Rectal smooth muscle tissue (tissue), 1 donor: ENCODE measurements around the gene EXOC3L2.

Source experiments
- H3K27ac ChIP-seq: one replicate; pipeline ENCODE4 v1.7.0; 2013; ENCODE audit warnings: low read depth, low read length, inconsistent platforms
- H3K27me3 ChIP-seq: one replicate; pipeline ENCODE4 v1.7.0; 2013; ENCODE audit warnings: low read length; ENCODE audit not compliant: control insufficient read depth, insufficient read depth
- H3K36me3 ChIP-seq: one replicate; pipeline ENCODE4 v1.7.0; 2013; ENCODE audit warnings: low read length; ENCODE audit not compliant: control insufficient read depth, insufficient read depth
- H3K4me1 ChIP-seq: one replicate; pipeline ENCODE4 v1.7.0; 2013; ENCODE audit warnings: low read length; ENCODE audit not compliant: control insufficient read depth, insufficient read depth
- H3K4me3 ChIP-seq: one replicate; pipeline ENCODE4 v1.7.0; 2013; ENCODE audit warnings: low read length
- H3K9ac ChIP-seq: one replicate; pipeline ENCODE4 v1.7.0; 2013; ENCODE audit warnings: low read length

Gene EXOC3L2

DNA sequence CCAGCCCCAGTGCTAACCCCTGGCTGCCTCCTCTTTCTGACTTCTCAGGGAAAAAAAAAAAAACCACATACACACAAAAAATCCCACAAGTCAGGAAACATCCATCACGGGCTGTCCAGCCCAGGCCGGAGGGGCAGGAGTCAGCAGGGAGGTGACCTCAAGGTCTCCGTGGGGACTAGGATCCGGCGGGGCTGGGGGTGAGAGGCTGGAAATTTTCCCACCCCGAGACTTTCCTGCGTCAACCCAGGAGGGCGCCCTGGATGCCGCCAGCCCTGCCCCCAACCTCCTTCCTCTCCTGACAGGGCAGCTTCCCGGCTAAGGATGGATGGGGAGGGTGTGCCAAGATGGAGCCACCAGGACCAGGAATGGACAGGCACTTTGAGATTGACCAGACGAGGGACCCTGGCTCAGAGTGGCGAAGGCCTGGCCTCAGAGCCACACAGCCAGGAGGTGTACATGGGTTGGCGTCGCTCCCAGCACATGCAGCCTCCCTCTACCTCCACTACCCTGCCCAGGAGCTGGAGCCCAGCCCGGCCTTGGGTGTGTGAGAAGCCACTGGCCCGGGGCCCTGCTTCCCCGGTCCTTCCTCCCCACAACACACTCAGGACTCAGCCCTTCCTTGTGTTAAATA lies 33.3 kb downstream of the EXOC3L2 start:
- H3K27me3 ChIP-seq: peaks cover 5% of the 10 kb centered on the region
- H3K4me3 ChIP-seq: no peak overlapping the region
- no peaks in the 10 kb centered on the region for H3K36me3 ChIP-seq
- no peaks in the 10 kb centered on the region for H3K4me1 ChIP-seq
- no peak overlapping the region for H3K9ac ChIP-seq
- H3K27ac ChIP-seq: no peak overlapping the region

DNA sequence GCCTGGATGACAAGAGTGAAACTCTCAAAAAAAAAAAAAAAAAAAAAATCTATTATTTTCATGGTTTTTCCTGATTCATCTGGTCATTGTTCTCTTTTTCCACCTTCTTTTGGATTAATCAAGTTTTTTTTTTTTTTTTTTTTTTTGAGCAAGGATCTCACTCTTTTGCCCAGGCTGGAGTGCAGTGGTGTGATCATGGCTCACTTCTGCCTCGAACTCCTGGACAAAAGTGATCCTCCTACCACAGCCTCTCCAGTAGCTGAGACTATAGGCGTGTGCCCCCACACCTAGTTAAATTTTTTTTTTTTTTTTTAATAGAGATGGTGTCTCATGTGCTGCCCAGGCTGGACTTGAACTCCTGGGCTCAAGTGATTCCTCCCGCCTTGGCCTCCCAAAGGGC lies 38.9 kb downstream of the EXOC3L2 start:
- H3K4me3 ChIP-seq: no peak overlapping the region
- H3K36me3 ChIP-seq: no peaks in the 10 kb centered on the region
- H3K9ac ChIP-seq: no peak overlapping the region
- no peaks in the 10 kb centered on the region for H3K27me3 ChIP-seq
- no peak overlapping the region for H3K27ac ChIP-seq
- no peaks in the 10 kb centered on the region for H3K4me1 ChIP-seq

DNA sequence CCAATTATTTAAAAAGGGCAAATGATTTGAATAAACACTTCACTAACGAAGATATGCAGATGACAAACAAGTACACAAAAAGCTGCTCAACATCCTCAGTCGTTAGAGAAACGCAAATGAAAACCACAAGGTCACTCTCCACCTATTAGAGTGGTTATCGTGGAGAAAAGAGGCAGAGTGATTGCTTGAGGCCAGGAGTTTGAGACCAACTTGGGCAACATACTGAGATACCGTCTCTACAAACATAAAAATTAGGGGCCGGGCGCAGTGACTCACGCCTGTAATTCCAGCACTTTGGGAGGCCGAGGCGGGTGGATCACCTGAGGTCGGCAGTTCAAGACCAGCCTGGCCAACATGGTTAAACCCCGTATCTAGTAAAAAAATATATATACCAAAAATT lies 39.4 kb downstream of the EXOC3L2 start:
- H3K36me3 ChIP-seq: no peaks in the 10 kb centered on the region
- no peak overlapping the region for H3K9ac ChIP-seq
- H3K27ac ChIP-seq: no peak overlapping the region
- H3K27me3 ChIP-seq: no peaks in the 10 kb centered on the region
- no peak overlapping the region for H3K4me3 ChIP-seq
- H3K4me1 ChIP-seq: no peaks in the 10 kb centered on the region

DNA sequence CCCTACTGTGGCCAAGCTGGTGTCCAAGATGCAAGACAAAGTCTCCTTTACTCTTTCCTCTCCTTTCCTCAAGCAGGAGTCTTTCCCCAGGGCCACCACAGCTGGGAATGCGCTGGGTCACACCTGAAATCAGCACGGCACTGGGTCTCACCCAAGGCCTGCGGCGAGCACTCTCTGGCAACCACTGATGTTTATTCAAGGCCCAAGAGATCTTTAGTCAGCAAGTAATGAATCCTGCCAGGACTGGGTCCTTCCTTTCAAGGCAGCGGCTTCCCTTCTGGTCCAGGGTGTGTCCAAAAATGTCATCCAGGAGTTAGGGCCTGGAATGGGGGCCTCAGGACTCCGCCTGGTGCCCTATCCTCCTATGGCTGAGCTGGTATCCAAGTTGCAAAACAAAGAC lies 42.6 kb downstream of the EXOC3L2 start:
- Histone ChIP-seq H3K27ac (no peak overlapping the region), H3K36me3 (no peaks in the 10 kb centered on the region)

DNA sequence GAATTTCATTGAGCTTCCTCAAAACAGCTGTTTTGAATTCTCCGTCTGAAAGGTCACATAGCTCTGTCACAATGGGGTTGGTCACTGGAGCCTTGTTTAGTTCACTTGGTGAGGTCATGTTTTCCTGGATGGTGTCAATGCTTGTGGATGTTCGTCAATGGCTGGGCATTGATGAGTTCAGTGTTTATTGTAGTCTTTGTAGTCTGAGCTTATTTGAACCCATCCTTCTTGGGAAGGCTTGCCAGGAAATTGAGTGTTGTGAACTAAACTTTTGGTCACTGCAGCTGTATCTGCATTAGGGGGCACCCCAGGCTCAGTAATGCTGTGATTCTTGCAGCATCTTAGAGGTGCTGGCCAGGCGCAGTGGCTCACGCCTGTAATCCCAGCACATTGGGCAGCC lies 44.6 kb downstream of the EXOC3L2 start:
- Histone ChIP-seq H3K27me3 (no peaks in the 10 kb centered on the region), H3K4me1 (no peaks in the 10 kb centered on the region)

More for the DNA sequence above, 42.6 kb downstream of the EXOC3L2 start:
- H3K27me3 ChIP-seq: no peaks in the 10 kb centered on the region
- no peak overlapping the region for H3K4me3 ChIP-seq
- no peaks in the 10 kb centered on the region for H3K4me1 ChIP-seq
- H3K9ac ChIP-seq: no peak overlapping the region

DNA sequence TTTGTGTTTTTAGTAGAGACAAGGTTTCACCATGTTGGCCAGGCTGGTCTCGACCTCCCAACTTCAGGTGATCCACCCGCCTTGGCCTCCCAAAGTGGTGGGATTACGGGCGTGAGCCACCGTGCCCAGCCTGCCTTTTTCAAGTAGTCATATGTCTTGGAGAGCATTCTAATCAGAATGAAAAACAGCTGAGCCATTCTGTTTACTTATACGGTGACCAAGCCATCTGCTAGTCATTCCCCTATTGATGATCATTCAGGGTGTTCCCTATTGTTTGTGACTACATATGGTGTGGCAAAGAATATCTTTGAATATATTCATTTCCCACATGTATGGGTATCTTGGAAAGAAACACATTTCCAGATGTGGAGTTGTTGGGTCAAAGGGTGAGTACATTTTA lies 49.4 kb downstream of the EXOC3L2 start:
- H3K27me3 ChIP-seq: no peaks in the 10 kb centered on the region
- H3K4me3 ChIP-seq: no peak overlapping the region
- no peak overlapping the region for H3K27ac ChIP-seq
- no peak overlapping the region for H3K9ac ChIP-seq
- no peaks in the 10 kb centered on the region for H3K36me3 ChIP-seq
- H3K4me1 ChIP-seq: no peaks in the 10 kb centered on the region

More for the DNA sequence above, 44.6 kb downstream of the EXOC3L2 start:
- Histone ChIP-seq H3K4me3 (no peak overlapping the region), H3K36me3 (no peaks in the 10 kb centered on the region), H3K9ac (no peak overlapping the region), H3K27ac (no peak overlapping the region)

DNA sequence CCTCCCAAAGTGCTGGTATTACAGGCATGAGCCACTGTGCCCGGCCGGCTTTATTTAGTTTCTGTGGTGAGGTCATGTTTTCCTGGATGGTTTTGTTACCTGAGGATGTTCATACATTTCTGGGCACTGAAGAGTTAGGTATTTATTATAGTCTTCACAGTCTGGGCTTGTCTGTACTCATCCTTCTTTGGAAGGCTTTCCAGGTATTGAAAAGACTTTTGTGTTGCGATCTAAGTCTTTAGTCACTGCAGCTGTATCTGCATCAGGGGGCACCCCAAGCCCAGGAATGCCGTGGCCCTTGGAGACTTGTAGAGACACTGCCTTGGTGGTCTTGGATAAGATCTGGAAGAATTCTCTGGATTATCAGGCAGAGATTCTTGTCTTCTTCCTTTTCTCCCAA lies 53.8 kb downstream of the EXOC3L2 start:
- Histone ChIP-seq H3K4me3 (no peak overlapping the region), H3K4me1 (no peaks in the 10 kb centered on the region), H3K27me3 (no peaks in the 10 kb centered on the region)

DNA sequence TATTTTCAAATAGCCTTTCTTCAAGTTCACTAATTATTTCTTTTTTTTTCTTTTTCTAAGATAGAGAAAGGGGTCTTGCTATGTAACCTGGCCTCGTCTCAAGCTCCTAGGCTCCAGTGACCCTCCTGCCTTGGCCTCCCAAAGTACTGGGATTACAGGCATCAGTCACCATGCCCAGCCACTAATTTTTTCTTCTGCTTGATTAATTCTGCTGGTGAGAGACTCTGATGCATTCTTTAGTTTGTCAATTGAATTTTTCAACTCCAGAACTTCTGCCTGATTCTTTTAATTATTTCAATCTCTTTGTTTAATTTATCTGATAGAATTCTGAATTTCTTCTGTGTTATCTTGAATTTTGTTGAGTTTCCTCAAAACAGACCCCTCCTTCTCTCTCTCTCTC lies 55.2 kb downstream of the EXOC3L2 start:
- no peaks in the 10 kb centered on the region for H3K36me3 ChIP-seq
- no peak overlapping the region for H3K27ac ChIP-seq
- H3K9ac ChIP-seq: no peak overlapping the region
- H3K4me3 ChIP-seq: no peak overlapping the region
- H3K4me1 ChIP-seq: no peaks in the 10 kb centered on the region
- H3K27me3 ChIP-seq: no peaks in the 10 kb centered on the region

More for the DNA sequence above, 53.8 kb downstream of the EXOC3L2 start:
- Histone ChIP-seq H3K9ac (no peak overlapping the region), H3K36me3 (no peaks in the 10 kb centered on the region), H3K27ac (no peak overlapping the region)

DNA sequence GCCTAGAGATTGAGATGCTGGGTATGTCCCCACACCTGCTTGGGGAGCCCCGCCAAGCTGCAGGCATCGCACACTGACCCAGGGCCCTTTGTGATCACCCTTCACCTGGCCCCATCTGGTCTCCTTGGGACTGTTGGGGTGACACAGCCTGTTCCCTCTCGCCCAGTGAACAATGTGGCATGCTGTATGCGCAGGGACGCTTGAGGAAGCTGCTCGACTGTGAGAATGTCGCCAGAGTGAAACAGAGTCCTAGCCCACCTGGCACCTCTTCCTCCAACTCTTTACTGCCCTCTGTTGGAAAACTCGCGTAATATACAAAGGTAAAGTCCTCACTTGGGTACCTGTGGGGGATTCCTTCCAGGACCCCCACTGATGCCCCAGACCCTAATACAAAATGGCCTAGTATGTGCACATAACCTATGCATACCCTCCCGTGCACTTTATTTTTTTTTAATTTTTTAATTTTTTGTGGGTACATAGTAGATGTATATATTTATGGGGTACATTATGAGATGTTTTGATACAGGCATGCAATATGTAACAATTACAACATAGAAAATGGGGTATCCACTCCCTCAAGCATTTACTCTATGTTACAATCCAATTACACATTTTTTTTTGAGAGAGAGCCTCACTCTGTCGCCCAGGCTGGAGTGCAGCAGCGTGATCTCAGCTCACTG lies 57.6 kb downstream of the EXOC3L2 start:
- Histone ChIP-seq H3K27me3 (no peaks in the 10 kb centered on the region), H3K9ac (no peak overlapping the region), H3K36me3 (no peaks in the 10 kb centered on the region), H3K4me1 (no peaks in the 10 kb centered on the region), H3K27ac (no peak overlapping the region), H3K4me3 (no peak overlapping the region)

DNA sequence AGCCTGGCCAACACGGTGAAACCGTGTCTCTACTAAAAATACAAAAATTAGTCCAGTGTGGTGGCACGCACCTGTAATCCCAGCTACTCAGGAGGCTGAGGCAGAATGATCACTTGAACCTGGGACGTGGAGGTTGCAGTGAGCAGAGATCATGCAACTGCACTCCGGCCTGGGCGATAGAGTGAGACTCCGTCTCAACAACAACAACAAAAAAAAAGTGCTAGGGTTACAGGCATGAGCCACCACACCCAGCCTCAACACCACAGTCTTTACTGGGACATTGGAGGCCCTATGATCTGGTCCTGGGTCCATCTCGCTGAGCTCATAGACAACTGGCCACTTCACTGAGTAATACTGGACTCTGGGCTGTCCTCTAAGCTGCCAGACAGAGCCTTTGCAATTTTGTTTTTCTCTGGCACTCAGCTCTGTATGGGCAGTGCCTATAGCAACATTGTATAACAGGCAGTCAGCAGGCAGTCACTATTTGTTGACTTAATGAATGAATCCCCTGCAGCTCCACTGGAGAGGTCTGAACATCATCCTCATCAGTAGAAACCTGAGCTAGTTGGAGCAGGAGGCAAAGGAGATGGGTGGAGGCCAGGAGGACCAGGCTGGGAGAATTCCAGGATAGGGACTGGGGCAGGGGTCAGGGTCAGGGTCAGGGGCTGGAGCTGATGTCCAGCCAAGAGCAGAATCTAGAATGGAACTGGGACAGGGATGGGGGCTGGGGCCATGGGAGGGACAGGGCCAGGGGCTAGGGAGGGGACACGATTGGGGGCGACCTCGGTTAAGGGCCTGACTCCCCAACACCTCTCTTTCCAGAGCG lies 58.5 kb downstream of the EXOC3L2 start:
- H3K27me3 ChIP-seq: no peaks in the 10 kb centered on the region
- H3K36me3 ChIP-seq: no peaks in the 10 kb centered on the region
- H3K27ac ChIP-seq: no peak overlapping the region
- no peak overlapping the region for H3K9ac ChIP-seq
- H3K4me3 ChIP-seq: no peak overlapping the region
- no peaks in the 10 kb centered on the region for H3K4me1 ChIP-seq

DNA sequence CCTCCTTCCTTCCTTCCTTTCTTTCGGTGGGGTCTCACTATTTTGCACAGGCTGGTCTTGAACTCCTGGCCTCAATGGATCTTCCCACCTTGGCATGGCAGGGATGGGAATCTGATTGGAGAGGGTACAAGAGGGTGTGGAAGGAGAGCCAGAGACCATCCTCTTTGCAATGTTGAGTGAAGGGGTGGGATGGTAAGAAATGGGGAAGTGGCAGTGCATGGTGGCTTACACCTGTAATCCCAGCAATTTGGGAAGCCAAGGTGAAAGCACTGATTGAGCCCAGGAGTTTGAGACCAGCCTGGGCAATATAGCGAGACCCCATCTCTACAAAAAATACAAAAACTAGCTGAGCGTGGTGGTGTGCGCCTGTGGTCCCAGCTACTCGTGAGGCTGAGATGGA lies 61.1 kb downstream of the EXOC3L2 start:
- Histone ChIP-seq H3K4me1 (peaks cover 6% of the 10 kb centered on the region), H3K9ac (no peak overlapping the region), H3K4me3 (no peak overlapping the region), H3K27ac (no peak overlapping the region), H3K36me3 (peaks cover 7% of the 10 kb centered on the region), H3K27me3 (no peaks in the 10 kb centered on the region)

DNA sequence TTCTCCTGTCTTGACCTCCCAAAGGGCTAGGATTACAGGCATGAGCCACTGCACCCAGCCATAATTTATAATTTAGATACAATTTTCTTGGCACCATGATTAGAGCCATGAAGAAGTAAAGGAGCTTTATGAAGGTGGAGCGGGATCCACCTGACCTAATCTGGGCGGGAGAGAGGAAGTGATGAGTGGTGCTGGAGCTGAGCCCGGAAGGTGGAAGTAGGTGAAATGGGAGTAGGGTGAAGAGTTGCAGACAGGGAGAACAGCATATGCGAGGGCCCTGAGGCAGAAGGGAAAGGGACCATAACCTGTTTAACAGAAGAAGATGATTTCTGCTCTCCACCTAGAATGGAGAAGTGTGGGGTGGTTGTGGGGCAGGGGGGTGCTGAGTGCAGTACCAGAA lies 62.4 kb downstream of the EXOC3L2 start:
- Histone ChIP-seq H3K36me3 (peaks cover 7% of the 10 kb centered on the region), H3K4me3 (no peak overlapping the region), H3K4me1 (peaks cover 6% of the 10 kb centered on the region), H3K27ac (no peak overlapping the region), H3K27me3 (no peaks in the 10 kb centered on the region), H3K9ac (no peak overlapping the region)
